GM23338 (cell line): ENCODE measurements around the gene MAP3K5.

ENCODE experiments used
- CREB1 ChIP-seq: fragments of 250-450 bp; sonication (Bioruptor Pico); IDR thresholded peaks from 2 replicates; pipeline ENCODE4 v1.5.0; 2020; ENCODE audit warnings: low read depth, mild to moderate bottlenecking, moderate library complexity
- CTCF ChIP-seq, 2 experiments: fragments of 200-600 bp in 1 of 2; sonication (generic) in 1 of 2; conservative IDR thresholded peaks; 2 replicates each; pipeline versions ENCODE4 v1.5.1 to v1.6.1; 2016 to 2017; ENCODE audit warnings: antibody characterized with exemption in 2 of 2, low read depth in 2 of 2, mild to moderate bottlenecking in 2 of 2, moderate library complexity in 1 of 2
- EZH2 ChIP-seq: fragments of 200-600 bp; sonication (generic); IDR thresholded peaks from one replicate; pipeline ENCODE4 v1.8.0; 2017; ENCODE audit warnings: antibody characterized with exemption, mild to moderate bottlenecking, low read depth; ENCODE audit not compliant: unreplicated experiment
- POLR2AphosphoS5 ChIP-seq: IDR thresholded peaks from 2 replicates; pipeline ENCODE4 v1.6.1; 2016; ENCODE audit warnings: antibody characterized with exemption, low read depth

- no peak for TF ChIP-seq POLR2AphosphoS5
- no peak for TF ChIP-seq CTCF (conservative IDR thresholded peaks at IDR 0.05; ENCODE audit: low read depth in 2 of 2)
- no peak for TF ChIP-seq CREB1 (CRISPR knock-in tag)
- no peak for TF ChIP-seq EZH2
Observed at GRCh38 chr6:136641873-136642465, 150.3 kb downstream of the MAP3K5 start.
